Right ventricle myocardium inferior (tissue), 1 donor: ENCODE measurements around the gene CDKN2B-AS1. TPM values are rescaled to one million over a fixed set of nuclear protein-coding genes. Genes with fewer than 3 reads are reported as not detected.
"Not testable (repeated sequence)": the region's sequence is repeated elsewhere in the genome, so short reads cannot be mapped to it uniquely, and the experiment has no call there.

Experiments
- ATAC-seq: fragments of 200-7000 bp; cut with Tn5 transposase; one replicate; pipeline ENCODE4 v1.9.1; 2020; ENCODE audit warnings: mild to moderate bottlenecking, moderate library complexity
- DNase-seq: peaks from one replicate; pipeline ENCODE4 v3.0.0; 2021; ENCODE audit errors: missing footprints
- intact Hi-C: fragments of 100-400 bp; cut with DNase I; formaldehyde crosslinking; loops from one replicate; pipeline ENCODE4 v1.11.0; 2022
- total RNA-seq: library from RNA; stranded (reverse); fragmentation: NEBNext Ultra II Directional; extraction: Animal tissue kit (Norgen Biotek cat#: 25700); gene quantifications from one replicate; pipeline ENCODE4 v1.2.1, GENCODE V29; 2021
- donor health status: DM: no; HTN: yes; CAD: no; lungs with severe emphysema.

CDKN2B-AS1 gene
- total RNA-seq, 1 donor from 2014 or later = not detected

DNA sequence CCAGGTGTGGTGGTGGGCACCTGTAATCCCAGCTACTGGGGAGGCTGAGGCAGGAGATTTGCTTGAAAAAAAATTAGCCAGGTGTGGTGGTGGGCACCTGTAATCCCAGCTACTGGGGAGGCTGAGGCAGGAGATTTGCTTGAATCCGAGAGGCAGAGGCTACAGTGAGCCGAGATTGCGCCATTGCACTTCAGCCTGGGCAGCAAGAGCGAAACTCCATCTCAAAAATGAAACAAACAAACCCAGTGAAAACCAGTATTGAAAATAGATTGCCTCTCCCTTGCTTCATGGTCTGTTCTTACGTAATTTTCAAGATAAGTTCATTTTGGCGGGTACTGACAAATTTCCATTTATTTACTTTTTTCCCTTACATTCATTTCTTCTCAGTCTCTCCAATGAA is 63.4 kb downstream of the CDKN2B-AS1 start:
- intact Hi-C loops, ATAC-seq, DNase-seq: not testable (repeated sequence)

DNA sequence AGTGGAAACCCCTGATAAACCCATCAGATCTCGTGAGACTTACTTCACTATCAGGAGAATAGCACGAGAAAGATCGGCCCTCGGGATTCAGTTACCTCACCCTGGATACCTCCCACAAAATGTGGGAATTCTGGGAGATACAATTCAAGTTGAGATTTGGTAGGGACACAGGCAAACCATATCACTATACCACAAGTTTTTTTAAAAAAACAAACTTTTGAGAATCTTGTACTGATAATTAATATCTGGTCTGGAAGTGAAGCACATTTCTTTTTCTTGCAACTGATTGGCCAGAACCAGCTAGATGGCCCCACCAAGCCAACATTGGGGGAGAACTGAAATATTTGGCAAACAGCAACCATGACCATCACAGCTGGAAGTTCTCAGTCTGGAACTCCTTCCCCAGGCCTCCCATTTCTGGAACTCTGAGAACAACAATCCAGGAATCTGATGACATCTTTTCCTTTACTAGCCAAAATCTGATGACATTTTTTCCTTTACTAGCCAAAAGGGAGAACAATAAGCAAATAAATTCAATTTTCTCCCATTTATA is 66.3 kb downstream of the CDKN2B-AS1 start:
- intact Hi-C loops = loop anchor here (10.0 kb wide), 1 partner anchor 84 kb away; no protein-coding TSS in a partner anchor
- peak; percentile 89 for ATAC-seq

DNA sequence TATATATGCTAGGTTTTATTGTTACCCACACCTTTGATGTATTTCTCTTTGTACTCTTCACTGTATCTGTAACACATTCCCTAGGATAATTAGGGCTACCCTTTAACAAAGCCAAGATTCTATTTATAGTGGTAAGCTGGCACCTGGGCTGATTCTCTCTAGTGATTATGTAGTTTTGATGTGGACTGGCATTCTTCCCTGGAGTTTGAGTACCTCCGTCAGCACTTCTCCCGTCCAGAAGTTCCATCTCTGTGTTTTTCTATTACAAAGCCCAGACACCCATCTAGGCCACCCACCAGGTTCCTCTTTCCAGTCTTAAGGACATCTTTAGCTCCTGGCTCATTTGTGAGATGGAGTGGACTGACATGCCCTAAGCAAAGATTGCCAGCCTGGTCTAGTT is 70.4 kb downstream of the CDKN2B-AS1 start:
- intact Hi-C loops = loop anchor here (10.0 kb wide), 1 partner anchor 80 kb away; no protein-coding TSS in a partner anchor
- DNase-seq = no peak
- ATAC-seq = no peak

More for the DNA sequence above, 66.3 kb downstream of the CDKN2B-AS1 start:
- DNase-seq = no peak

DNA sequence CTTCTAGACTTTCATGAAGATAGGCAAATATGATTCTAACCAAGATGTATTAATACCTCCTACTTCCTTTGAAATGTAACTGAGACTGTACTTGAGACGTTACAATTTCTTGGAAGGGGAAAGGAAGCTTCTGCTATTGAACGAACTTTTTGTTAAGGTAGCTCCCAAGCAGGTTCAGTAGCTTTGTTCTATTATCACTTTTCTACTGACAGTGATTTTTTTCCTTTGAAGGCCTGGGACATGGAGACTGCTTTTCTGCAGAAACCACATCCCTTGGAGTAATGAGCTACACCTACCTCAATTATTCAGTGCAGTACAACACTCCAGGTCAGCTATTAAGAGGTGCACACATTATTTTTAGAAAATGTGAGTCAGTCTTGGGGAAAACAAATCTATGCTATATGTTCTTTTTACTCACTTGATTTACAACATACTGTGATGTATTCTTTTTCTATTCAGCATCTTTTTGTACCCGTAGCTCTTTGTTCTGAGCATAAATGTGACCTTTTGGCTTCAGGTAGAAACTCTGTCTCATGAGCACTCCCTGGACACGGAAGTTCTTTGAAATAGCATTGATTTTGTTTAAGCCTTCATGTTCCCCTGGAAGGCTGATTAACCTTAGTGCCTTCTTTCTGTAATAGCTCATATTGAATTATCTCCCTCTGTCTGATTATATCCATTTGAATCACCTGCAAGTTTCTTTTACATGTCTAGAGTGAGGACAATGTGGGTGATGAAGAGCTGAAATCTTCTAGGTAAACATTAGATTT is 71.0 kb downstream of the CDKN2B-AS1 start:
- DNase-seq (no peak), ATAC-seq (no peak)
- intact Hi-C loops = loop anchor here (10.0 kb wide), 1 partner anchor 79 kb away; no protein-coding TSS in a partner anchor

DNA sequence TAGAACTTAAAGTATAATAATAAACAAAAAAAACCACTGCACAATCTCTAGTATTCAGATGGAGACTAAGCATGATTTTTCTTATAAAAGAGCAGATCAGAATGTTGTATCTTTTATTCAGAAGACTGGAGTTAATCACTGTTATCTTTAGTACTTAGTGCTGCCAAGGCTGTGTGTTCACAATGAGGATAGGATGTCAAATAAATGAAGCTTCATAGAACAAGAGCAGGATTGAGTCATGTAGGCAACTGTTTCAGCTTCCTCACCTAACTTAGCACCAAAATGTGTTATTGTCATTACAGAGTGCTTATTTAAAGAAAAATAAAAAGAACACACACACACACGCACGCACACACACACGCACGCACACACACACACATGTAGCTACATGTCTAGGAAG is 72.6 kb downstream of the CDKN2B-AS1 start:
- no peak for ATAC-seq
- intact Hi-C loops = loop anchor here (10.0 kb wide), 1 partner anchor 78 kb away; no protein-coding TSS in a partner anchor

DNA sequence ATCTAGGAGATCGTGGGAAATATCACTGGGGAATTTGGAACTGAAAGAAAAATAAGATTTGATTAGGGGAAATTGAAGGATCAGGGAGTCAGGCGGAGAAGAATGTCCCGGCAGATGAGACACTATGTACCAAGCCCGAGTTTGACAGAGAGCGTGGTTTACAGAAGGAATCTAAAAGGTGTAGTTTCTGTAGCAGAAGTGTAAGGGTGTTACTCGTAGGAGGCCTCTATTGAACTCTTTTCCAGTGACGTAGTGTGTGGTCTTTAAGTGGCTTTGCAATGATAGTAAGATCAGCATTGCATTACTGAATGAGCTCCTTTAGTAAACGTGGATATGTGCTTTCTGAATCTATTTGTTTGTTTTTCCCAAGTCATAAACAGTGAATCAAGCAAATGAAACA is 73.8 kb downstream of the CDKN2B-AS1 start:
- DNase-seq = no peak
- ATAC-seq = no peak
- intact Hi-C loops = loop anchor here (10.0 kb wide), 1 partner anchor 76 kb away; no protein-coding TSS in a partner anchor

More for the DNA sequence above, 72.6 kb downstream of the CDKN2B-AS1 start:
- no peak for DNase-seq

DNA sequence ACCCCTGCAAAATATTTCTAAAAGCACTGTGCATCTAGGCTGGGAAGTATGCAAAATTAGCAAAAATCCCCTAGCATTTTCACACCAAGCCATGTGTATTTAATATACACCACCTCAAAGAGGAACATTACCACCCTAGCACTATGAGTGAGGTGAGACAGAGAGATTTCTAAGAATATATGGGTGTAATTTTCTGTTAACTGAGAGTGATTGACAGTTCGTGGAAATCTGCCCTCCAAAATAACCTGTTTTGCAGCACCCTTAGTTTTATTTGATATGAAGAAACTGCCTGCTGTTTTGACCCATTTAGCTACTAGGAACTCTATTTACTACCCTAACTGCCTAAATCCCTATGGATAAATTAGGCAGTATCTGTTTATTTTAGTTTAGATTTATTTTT is 78.8 kb downstream of the CDKN2B-AS1 start:
- ATAC-seq = no peak
- no peak for DNase-seq
- intact Hi-C loops = no loop called here

DNA sequence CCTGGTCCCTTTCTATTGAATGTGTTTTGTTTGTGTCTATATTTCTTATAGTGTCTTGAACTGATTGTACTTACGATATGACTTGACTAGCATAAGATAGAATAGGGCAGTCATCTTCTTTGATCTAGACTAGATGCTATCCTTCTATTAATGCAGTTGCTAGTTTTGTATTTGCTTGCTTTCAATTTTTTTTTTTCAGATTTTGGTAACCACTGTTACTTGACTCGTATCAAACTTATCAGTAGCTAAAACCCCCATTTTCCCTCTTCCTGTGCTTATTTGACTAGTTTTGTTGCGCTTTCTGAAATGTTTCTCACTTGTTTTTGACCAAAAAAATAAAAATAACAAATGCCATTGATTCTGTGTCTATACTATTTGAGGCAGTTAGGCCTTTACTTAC is 83.5 kb downstream of the CDKN2B-AS1 start:
- DNase-seq (no peak), ATAC-seq (no peak)
- intact Hi-C loops = no loop called here

DNA sequence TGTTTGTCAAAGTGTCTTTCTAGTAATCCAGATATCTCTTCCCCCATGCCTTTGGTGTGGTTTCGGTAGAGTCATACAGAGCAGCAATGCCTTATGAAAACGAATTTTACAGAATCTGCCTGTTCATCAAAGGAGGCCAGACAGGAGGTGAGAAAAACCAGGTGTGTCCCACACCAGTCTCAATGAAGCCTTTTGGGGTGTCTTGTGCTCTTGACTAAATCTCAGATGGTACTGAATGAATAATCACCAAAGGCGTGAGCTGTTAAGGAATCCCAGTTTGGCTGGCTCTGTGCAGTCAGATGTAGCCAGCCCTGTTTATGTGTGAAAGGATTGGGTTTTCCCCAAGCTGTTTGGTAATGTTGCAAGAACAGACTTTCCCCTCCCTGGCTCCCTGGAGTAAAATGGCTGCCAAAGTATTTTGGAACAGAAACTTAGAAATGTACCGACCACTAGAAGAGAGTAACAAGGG is 85.3 kb downstream of the CDKN2B-AS1 start:
- intact Hi-C loops = no loop called here
- DNase-seq = peak; percentile 62
- peak; percentile 98 for ATAC-seq

DNA sequence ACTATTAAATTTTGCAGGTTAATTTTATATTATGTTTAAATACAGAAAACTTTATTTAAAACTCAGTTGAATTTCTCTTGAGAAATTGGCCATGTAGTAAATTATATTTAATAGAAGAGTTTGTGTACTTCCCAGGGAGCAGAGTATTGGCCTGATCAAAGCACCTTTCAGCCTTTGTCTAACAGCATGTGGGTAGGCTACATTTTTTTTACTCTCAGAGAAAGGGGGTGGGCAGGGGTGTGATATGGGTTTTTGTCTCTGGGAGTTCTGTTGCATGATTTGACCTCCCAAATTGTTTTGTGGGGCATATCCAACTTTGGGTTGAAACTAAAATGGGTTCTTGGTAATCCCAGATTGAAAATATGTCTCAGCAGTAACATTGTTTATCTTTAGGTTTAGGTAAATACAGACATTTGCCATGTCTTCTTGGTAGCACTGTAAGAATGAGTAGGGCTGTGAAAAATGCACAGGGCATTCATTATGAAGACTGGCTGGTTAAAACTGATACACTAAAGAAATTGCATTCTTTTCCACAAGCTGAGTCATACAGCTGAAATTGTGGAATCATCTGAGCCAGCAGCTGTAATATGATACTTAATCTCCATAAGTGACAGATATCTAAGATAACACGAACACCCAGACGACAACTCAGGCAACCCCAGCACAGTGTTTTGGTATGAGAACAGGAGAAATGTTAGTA is 89.9 kb downstream of the CDKN2B-AS1 start:
- ATAC-seq = no peak
- no peak for DNase-seq

DNA sequence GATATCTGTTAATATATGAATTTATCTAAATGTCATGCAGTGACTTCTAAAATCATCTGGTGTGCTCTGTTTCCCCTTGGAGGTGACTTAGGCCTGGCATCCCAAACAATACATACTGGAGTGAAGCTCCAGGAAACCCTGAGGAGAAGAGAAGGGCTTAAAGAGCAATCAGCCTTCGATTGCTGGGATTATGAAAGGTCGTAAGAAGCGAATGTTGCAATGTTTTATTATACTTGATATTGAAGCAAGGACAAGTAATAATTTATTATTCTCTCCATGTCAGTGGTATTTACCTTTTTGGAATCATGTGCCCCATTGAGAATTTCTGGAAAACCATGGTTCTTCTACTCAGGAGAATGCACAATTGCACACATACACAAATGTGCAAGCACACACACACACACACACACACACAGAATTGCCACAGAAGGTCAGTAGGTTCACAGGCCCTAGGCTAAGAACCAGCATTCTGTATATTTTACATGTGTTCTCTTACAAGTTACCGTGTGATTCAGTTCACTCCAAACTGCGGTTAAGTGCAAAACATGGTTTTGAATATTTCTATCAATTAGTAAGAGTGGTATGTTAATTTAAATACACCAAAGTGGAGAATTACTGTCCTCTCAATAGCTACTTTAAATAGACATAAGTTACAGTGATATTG is 93.6 kb downstream of the CDKN2B-AS1 start:
- intact Hi-C loops = no loop called here
- ATAC-seq (no peak), DNase-seq (no peak)

More for the DNA sequence above, 89.9 kb downstream of the CDKN2B-AS1 start:
- intact Hi-C loops = no loop called here

DNA sequence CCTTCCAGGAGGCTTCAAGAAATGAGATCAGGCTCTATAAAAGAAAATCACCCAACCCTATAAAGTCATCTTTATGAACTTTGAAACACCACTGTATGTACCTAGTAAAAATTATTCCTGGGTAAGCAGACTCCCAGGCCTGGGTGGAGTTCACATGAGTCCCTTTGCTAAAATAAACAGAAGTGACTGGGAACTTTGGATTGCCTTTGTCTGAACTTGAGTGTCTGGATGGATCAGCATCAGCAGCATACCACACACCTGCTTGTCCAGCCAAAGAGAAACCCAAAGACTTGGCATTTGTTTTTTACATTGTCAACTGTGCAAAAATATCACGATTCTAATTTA is 94.1 kb downstream of the CDKN2B-AS1 start:
- intact Hi-C loops = no loop called here
- DNase-seq = no peak
- ATAC-seq = no peak

DNA sequence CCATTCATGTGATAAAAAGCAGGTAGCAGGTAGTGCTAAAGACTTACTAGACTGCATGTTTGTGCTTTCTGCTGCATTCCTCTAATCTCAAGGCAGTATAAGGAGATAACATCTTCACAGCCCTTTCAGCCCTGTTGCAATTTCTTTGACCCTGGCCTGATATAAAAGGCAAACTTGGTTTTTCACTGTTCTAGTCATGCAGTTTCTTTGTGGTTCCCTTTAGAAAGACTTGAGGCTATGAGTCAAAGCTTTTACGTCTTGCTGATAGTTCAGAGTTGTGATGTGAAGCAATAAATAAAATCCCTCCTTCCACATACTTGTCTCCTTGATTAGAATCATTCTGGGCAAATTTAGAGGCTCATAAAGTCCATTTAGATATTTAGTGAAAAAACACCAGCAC is 103.1 kb downstream of the CDKN2B-AS1 start:
- ATAC-seq (no peak), DNase-seq (no peak)
- intact Hi-C loops = no loop called here

DNA sequence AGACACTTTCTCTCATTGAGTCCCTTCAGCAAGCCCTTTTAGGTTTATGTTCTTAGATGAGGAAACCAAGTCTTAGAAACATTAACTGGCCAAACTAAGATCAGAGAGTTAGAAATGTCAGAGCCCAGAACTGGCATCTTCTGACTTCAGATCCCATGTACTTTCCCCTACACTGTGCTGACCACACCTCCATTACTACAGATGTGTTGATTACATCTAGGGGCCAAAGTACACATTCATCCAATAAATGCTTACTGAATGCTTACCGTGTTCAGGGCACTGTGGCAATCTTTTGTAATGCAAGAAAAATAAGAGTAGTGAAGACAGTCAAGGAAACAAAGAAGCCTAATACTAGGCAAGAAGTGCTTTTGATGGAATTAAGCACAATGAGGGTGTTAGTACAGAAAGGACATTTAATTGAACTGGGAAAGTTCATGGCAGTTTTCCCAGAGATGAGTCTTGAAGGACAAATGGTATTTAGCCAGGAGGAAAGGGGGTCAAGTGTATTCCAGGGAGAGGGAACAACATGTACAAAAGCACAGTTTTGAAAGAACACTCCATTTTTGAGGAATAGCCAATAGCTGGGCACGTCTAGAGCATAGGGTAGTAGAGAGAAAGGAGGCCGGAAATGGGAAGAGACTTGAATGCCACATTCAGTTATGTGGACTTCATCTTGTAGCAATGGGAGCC is 104.2 kb downstream of the CDKN2B-AS1 start:
- intact Hi-C loops = no loop called here
- DNase-seq (no peak), ATAC-seq (no peak)

DNA sequence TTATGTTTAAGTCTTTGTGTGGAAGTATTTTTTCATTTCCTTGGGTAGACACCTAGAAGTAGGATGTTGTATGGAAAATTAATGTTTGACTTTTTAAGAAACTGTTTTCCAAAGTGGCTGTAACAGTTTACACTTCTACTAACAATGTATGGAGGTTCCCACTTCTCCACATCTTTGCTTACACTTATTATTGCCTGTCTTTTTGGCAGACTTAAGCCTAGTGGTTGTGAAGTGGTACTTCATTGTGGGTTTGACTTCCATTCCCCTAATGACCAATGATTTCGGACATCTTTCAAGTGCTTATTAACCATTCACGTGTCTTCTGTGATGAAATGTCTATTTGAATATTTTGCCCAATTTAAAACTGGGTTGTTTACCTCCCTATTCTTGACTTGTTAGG is 106.0 kb downstream of the CDKN2B-AS1 start:
- intact Hi-C loops = loop anchor here (10.0 kb wide), 1 partner anchor 96 kb away; the partner anchor contains the start of gene CDKN2B
- ATAC-seq (no peak), DNase-seq (no peak)

DNA sequence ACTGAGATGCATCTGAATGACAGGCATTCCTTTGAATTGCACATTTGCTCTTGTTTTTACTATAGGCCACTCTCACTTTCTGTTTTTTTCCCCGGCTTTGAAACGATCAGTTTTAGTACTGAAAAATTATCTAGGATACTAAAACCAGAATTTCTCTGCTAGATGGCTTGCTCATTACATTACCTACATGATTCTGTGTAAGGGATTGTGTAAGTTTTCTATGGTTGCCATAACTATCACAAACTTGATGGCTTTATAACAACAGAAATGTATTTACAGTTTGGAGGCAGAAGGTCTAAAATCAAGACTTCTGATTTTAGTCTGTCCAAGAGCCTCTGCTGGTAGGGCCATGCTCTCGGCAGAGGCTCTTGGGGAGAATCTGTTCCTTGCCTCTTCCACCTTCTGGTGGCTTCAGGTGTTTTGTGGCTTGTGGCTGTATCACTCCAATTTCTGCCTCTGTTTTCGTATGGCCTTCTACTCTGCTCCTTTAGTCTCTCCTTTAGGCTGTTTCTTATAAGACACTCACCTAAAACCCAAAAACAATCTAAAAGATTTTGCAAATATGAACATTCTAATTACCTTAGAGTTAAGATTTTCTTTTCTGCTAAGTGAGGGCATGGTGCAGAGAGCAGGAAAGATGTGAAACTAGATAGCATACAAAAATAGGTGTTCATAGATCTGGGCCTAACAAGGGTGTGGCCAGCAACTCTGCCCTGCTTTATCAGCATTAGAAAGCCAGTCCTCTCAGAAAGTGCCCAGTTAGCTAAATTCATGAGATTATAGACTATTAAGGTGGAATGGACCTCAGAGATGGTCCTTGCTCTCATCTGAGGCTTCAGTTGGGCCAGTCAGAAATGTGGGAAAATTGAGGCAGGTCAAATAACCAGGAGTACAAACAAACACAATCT is 107.8 kb downstream of the CDKN2B-AS1 start:
- ATAC-seq (no peak), DNase-seq (no peak)
- intact Hi-C loops = loop anchor here (10.0 kb wide), 1 partner anchor 98 kb away; the partner anchor contains the start of gene CDKN2B
